ENCODE measurements around the gene POLR1A. TPM values are rescaled to one million over a fixed set of nuclear protein-coding genes. Genes with fewer than 3 reads are reported as not detected.

POLR1A gene
- total and polyA plus RNA-seq, 4 donors = 5.5 to 39.1 (median 9.7) TPM

DNA sequence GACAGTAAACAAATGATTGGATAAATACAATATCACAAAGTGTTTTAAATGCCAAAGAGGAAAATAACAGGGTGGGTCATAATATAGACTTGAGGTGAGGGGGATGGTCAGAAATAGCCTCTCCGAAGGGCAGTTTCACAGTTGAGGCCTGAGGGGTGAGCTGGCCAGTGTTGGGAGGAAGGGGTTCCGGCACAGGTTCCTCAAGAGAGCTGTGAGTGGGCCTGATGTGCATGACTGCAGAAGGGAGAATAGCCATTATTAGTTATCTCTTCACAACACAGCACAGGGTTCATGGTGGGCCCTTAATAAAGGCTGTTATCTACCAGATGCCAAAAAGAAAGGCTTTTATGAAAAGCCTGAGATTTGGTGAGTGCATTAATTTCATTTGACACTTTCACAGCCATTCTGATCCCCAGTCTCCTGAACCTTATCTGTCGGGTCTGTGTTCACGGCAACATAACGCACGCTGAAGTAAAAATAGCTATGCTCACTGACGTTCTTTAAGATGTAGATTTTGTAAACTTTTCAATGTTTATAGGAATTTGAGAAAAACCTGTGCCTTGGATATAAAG lies 39.6 kb downstream of the POLR1A start:
- no peak overlapping the region for H3K27ac ChIP-seq (ENCODE audit: low read depth in 1 of 2, low read length in 1 of 2)
- H3K27me3 ChIP-seq (ENCODE audit: control insufficient read depth in 3 of 3, insufficient read depth in 3 of 3, low read length in 2 of 3) = no peaks in the 10 kb centered on the region
- H3K36me3 ChIP-seq (ENCODE audit: control insufficient read depth in 4 of 4, insufficient read depth in 4 of 4, low read length in 4 of 4) = peaks cover 30 to 60% (median 53%) of the 10 kb centered on the region in 4 donors

DNA sequence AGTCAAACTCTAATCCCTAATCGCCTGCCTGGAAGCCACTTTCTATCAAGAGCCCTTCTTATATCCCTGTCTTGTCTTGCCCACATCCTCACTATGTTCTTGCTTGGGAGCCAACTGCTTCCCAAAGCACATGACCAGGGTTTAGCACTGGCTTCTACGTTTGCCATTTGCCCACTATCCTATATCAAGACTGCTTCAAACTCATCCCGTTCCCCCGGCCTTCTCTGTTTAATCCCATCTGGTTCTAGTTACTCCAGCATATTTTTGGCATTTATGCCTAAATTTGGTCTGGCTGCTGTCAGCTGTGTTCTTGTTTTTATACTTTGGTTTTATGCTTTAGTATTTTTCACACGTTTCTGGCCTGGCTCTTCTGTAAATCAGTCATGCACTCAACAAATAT lies 40.2 kb downstream of the POLR1A start:
- H3K36me3 ChIP-seq (ENCODE audit: control insufficient read depth in 4 of 4, insufficient read depth in 4 of 4, low read length in 4 of 4) = peaks cover 31 to 59% (median 52%) of the 10 kb centered on the region in 4 donors
- ATAC-seq (ENCODE audit: insufficient read depth, low FRiP score) (no peak), DNase-seq (no peak)
- peaks cover 0 to 1% (median 0%) of the 10 kb centered on the region in 5 donors for H3K4me1 ChIP-seq (ENCODE audit: control insufficient read depth in 5 of 5, insufficient read depth in 5 of 5, low read length in 5 of 5)
- 62 to 86% methylated on average over 5 of the region's 5 CpGs for WGBS, 2 donors
- H3K9me3 ChIP-seq (ENCODE audit: control insufficient read depth in 4 of 4, insufficient read depth in 3 of 4, low read length in 3 of 4) = peaks cover 0 to 4% (median 1%) of the 10 kb centered on the region in 4 donors
- no peaks in the 10 kb centered on the region for H3K27me3 ChIP-seq (ENCODE audit: control insufficient read depth in 3 of 3, insufficient read depth in 3 of 3, low read length in 2 of 3)
- H3K27ac ChIP-seq (ENCODE audit: low read depth in 1 of 2, low read length in 1 of 2) = no peak overlapping the region
- H3K9ac ChIP-seq (ENCODE audit: insufficient read depth in 1 of 2, low read length in 2 of 2) = no peak overlapping the region
- no peak overlapping the region for H3K4me3 ChIP-seq
- TF ChIP-seq, protein P1, sequence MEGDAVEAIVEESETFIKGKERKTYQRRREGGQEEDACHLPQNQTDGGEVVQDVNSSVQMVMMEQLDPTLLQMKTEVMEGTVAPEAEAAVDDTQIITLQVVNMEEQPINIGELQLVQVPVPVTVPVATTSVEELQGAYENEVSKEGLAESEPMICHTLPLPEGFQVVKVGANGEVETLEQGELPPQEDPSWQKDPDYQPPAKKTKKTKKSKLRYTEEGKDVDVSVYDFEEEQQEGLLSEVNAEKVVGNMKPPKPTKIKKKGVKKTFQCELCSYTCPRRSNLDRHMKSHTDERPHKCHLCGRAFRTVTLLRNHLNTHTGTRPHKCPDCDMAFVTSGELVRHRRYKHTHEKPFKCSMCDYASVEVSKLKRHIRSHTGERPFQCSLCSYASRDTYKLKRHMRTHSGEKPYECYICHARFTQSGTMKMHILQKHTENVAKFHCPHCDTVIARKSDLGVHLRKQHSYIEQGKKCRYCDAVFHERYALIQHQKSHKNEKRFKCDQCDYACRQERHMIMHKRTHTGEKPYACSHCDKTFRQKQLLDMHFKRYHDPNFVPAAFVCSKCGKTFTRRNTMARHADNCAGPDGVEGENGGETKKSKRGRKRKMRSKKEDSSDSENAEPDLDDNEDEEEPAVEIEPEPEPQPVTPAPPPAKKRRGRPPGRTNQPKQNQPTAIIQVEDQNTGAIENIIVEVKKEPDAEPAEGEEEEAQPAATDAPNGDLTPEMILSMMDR (IDR thresholded peaks at IDR 0.05; ENCODE audit: control extremely low read depth, extremely low read depth) = no peak

More for the DNA sequence above, 39.6 kb downstream of the POLR1A start:
- Histone ChIP-seq H3K4me1 (ENCODE audit: control insufficient read depth in 5 of 5, insufficient read depth in 5 of 5, low read length in 5 of 5) (peaks cover 0 to 1% (median 0%) of the 10 kb centered on the region in 5 donors), H3K4me3 (no peak overlapping the region), H3K9me3 (ENCODE audit: control insufficient read depth in 4 of 4, insufficient read depth in 3 of 4, low read length in 3 of 4) (peaks cover 0 to 4% (median 1%) of the 10 kb centered on the region in 4 donors), H3K9ac (ENCODE audit: insufficient read depth in 1 of 2, low read length in 2 of 2) (no peak overlapping the region)
- no peak for DNase-seq
- no peak for ATAC-seq (ENCODE audit: insufficient read depth, low FRiP score)
- TF ChIP-seq, protein P1 (IDR thresholded peaks at IDR 0.05; ENCODE audit: control extremely low read depth, extremely low read depth) = no peak
- WGBS, 2 donors = 95 to 97% methylated on average over 7 of the region's 7 CpGs

DNA sequence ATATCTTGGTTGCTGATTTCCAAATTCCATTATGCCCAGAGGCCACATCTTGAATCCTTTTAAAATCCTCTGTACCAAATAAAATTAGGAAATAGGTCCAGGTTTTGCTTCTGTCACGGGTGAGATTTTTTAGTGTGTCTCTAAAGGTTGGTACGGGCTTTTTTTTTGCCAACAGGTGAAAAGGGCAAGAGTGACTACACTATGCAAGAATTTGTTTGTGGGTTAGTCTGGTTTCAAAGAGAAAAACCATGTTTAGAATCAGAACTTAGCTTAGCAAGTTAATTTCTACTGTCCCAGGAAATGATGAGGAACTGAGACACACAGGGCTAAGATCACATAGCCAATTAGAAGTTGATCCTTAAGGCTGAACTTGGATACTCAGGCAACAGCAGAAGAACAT lies 41.7 kb downstream of the POLR1A start:
- no peak for ATAC-seq (ENCODE audit: insufficient read depth, low FRiP score)
- no peaks in the 10 kb centered on the region for H3K27me3 ChIP-seq (ENCODE audit: control insufficient read depth in 3 of 3, insufficient read depth in 3 of 3, low read length in 2 of 3)
- WGBS, 2 donors = 89 to 91% methylated on average over 2 of the region's 2 CpGs
- TF ChIP-seq, protein P1 (IDR thresholded peaks at IDR 0.05; ENCODE audit: control extremely low read depth, extremely low read depth) = no peak
- H3K9me3 ChIP-seq (ENCODE audit: control insufficient read depth in 4 of 4, insufficient read depth in 3 of 4, low read length in 3 of 4) = peaks cover 0 to 4% (median 1%) of the 10 kb centered on the region in 4 donors
- H3K9ac ChIP-seq (ENCODE audit: insufficient read depth in 1 of 2, low read length in 2 of 2) = no peak overlapping the region
- H3K4me1 ChIP-seq (ENCODE audit: control insufficient read depth in 5 of 5, insufficient read depth in 5 of 5, low read length in 5 of 5) = peaks cover 0 to 1% (median 0%) of the 10 kb centered on the region in 5 donors
- no peak overlapping the region for H3K4me3 ChIP-seq
- H3K27ac ChIP-seq (ENCODE audit: low read depth in 1 of 2, low read length in 1 of 2) = no peak overlapping the region
- DNase-seq = no peak
- H3K36me3 ChIP-seq (ENCODE audit: control insufficient read depth in 4 of 4, insufficient read depth in 4 of 4, low read length in 4 of 4) = peaks cover 22 to 57% (median 43%) of the 10 kb centered on the region in 4 donors

All from lung (tissue), 12 donors.